ENCODE data around the gene CYP3A7. TPM values are rescaled to one million over a fixed set of nuclear protein-coding genes. Genes with fewer than 3 reads are reported as not detected.

Gene CYP3A7
- polyA plus RNA-seq, 1 donor (not counting 4 experiments of a cell fraction or from before 2014, with no cell fraction given): not detected

GRCh38 chr7:99679400-99680191 lies 55.4 kb downstream of the CYP3A7 start, which contains the start of gene CYP3A5:
Gene CYP3A5, minus strand, starts transcription at chr7:99679996. Its CDS starts 100 bp downstream, at chr7:99679896.
- no peak for TF ChIP-seq EZH2 (IDR thresholded peaks at IDR 0.05; ENCODE audit: low read length)
- TF ChIP-seq, protein P1, sequence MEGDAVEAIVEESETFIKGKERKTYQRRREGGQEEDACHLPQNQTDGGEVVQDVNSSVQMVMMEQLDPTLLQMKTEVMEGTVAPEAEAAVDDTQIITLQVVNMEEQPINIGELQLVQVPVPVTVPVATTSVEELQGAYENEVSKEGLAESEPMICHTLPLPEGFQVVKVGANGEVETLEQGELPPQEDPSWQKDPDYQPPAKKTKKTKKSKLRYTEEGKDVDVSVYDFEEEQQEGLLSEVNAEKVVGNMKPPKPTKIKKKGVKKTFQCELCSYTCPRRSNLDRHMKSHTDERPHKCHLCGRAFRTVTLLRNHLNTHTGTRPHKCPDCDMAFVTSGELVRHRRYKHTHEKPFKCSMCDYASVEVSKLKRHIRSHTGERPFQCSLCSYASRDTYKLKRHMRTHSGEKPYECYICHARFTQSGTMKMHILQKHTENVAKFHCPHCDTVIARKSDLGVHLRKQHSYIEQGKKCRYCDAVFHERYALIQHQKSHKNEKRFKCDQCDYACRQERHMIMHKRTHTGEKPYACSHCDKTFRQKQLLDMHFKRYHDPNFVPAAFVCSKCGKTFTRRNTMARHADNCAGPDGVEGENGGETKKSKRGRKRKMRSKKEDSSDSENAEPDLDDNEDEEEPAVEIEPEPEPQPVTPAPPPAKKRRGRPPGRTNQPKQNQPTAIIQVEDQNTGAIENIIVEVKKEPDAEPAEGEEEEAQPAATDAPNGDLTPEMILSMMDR (optimal IDR thresholded peaks at IDR 0.05 in 1 of 3, IDR thresholded peaks at IDR 0.05 in 1 of 3, conservative IDR thresholded peaks at IDR 0.05 in 1 of 3; ENCODE audit: extremely low read depth in 1 of 3, insufficient read depth in 2 of 3, low read length in 3 of 3): no peak
- Histone ChIP-seq H3K9ac (ENCODE audit: control insufficient read depth, extremely low read depth, insufficient read depth, low read length) (no peak within 1 kb of the TSS), H3K4me1 (ENCODE audit: control insufficient read depth, extremely low read depth, insufficient read depth, low read length) (peaks cover 10% of the 10 kb centered on the region), H3K27ac (ENCODE audit: control insufficient read depth, insufficient read depth, low read length) (peak within 1 kb of the TSS; percentile 13), H3K4me3 (ENCODE audit: control insufficient read depth in 2 of 3, extremely low read depth in 1 of 3, insufficient read depth in 2 of 3, low read depth in 1 of 3, low read length in 3 of 3) (peak within 1 kb of the TSS in 2 of 3 experiments; percentile 7 to 19), H3K36me3 (ENCODE audit: control insufficient read depth in 2 of 2, extremely low read depth in 1 of 2, insufficient read depth in 2 of 2, low read length in 2 of 2) (no peaks in the 10 kb centered on the region), H3K9me3 (ENCODE audit: control insufficient read depth, low read depth, low read length) (no peaks in the 10 kb centered on the region), H3K27me3 (ENCODE audit: control insufficient read depth, extremely low read depth, insufficient read depth, low read length) (no peaks in the 10 kb centered on the region), H3K79me2 (ENCODE audit: control insufficient read depth, insufficient read depth, low read length) (no peaks in the 10 kb centered on the region), H3K4me2 (ENCODE audit: control insufficient read depth, extremely low read depth, insufficient read depth, low read depth, low read length) (peak within 1 kb of the TSS; percentile 59), H2AFZ (ENCODE audit: control insufficient read depth, low read length) (peak within 1 kb of the TSS; percentile 29), H3K9me1 (ENCODE audit: control insufficient read depth, extremely low read depth, insufficient read depth, low read length) (no peaks in the 10 kb centered on the region), H4K20me1 (ENCODE audit: control insufficient read depth, extremely low read depth, insufficient read depth, low read length) (no peaks in the 10 kb centered on the region)
- DNase-seq (ENCODE audit: low read depth, low spot score) (no peak), FAIRE-seq (no peak)
- dilution Hi-C loops (cut with MboI; ENCODE audit: extremely low pct_ligation_motif_present, low sequenced_read_pairs): no loop called here

DNA sequence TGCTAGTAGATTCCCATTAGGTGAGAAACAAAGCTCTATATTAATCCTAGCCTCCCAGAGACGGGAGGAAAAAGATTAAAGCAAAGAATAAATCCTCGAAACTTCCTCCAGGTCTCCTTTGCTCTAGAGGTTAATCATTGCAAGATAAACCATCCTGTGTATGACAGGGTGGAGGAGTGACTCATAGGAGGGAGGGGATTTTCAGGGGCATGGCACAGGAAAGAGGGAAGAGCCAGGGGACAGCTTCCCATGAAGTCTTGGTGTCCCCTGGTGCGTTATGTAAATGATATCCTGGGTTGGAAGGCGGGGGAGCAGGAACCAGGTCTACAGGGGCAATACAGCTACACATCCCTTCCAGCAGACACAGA lies 56.0 kb downstream of the CYP3A7 start:
- Histone ChIP-seq H3K9me3 (ENCODE audit: control insufficient read depth, low read depth, low read length) (no peaks in the 10 kb centered on the region), H3K27me3 (ENCODE audit: control insufficient read depth, extremely low read depth, insufficient read depth, low read length) (no peaks in the 10 kb centered on the region), H3K79me2 (ENCODE audit: control insufficient read depth, insufficient read depth, low read length) (no peaks in the 10 kb centered on the region), H2AFZ (ENCODE audit: control insufficient read depth, low read length) (peak overlapping the region; percentile 29), H3K27ac (ENCODE audit: control insufficient read depth, insufficient read depth, low read length) (peak overlapping the region; percentile 13), H3K4me1 (ENCODE audit: control insufficient read depth, extremely low read depth, insufficient read depth, low read length) (peaks cover 10% of the 10 kb centered on the region), H3K9ac (ENCODE audit: control insufficient read depth, extremely low read depth, insufficient read depth, low read length) (no peak overlapping the region), H4K20me1 (ENCODE audit: control insufficient read depth, extremely low read depth, insufficient read depth, low read length) (no peaks in the 10 kb centered on the region), H3K4me2 (ENCODE audit: control insufficient read depth, extremely low read depth, insufficient read depth, low read depth, low read length) (peak overlapping the region; percentile 59), H3K36me3 (ENCODE audit: control insufficient read depth in 2 of 2, extremely low read depth in 1 of 2, insufficient read depth in 2 of 2, low read length in 2 of 2) (no peaks in the 10 kb centered on the region), H3K4me3 (ENCODE audit: control insufficient read depth in 2 of 3, extremely low read depth in 1 of 3, insufficient read depth in 2 of 3, low read depth in 1 of 3, low read length in 3 of 3) (peak overlapping the region in 2 of 3 experiments; percentile 7 to 19), H3K9me1 (ENCODE audit: control insufficient read depth, extremely low read depth, insufficient read depth, low read length) (no peaks in the 10 kb centered on the region)
- dilution Hi-C loops (cut with MboI; ENCODE audit: extremely low pct_ligation_motif_present, low sequenced_read_pairs): no loop called here
- DNase-seq (ENCODE audit: low read depth, low spot score): no peak
- peak; percentile 41 for FAIRE-seq
- no peak for TF ChIP-seq EZH2 (IDR thresholded peaks at IDR 0.05; ENCODE audit: low read length)
- TF ChIP-seq, protein P1 (optimal IDR thresholded peaks at IDR 0.05 in 1 of 3, IDR thresholded peaks at IDR 0.05 in 1 of 3, conservative IDR thresholded peaks at IDR 0.05 in 1 of 3; ENCODE audit: extremely low read depth in 1 of 3, insufficient read depth in 2 of 3, low read length in 3 of 3): no peak

Measured in keratinocyte (primary cell).